ENCODE data around the gene GPC5. TPM values are rescaled to one million over a fixed set of nuclear protein-coding genes. Genes with fewer than 3 reads are reported as not detected.

GPC5 gene
- total and polyA plus RNA-seq, 2 of the 8 experiments (the other 6 are each of a cell fraction or from before 2014, with no cell fraction given) = 0.20 to 0.39 TPM

DNA sequence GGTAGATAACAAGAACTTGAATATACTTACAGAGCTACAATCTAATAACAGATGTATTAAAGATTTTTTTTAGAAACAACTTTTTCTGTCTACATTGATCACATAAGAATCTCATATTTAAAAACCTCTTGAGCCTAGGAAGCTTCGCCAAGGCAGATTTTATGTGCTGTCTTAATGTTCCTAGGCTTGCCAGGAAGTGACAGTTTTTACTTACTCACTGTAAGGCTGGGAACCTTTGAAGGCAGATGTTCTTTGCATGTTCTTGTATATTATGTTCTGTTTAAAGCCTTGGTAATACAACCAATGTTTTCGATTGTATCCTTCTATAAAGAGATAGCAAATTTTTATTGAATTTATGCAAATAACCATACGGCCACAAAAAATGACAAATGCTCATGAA is 492.7 kb downstream of the GPC5 start (continued):
- TF ChIP-seq JUN (IDR thresholded peaks at IDR 0.05; ENCODE audit: low read depth, low read length) (no peak), ASH2L (IDR thresholded peaks at IDR 0.05; ENCODE audit: low read length) (no peak)

Measured in H1 (cell line).